NCI-H2227 (cell line): ENCODE results near the gene CAV3.

Source experiments
- DNase-seq: peaks from one replicate; lab custom pipeline; 2025; ENCODE audit not compliant: unreplicated experiment; lab: John Stamatoyannopoulos, UW

CAV3 gene

GRCh38 chr3:8734137-8734878, 706 bp downstream of the CAV3 start:
- DNase-seq = no peak

DNA sequence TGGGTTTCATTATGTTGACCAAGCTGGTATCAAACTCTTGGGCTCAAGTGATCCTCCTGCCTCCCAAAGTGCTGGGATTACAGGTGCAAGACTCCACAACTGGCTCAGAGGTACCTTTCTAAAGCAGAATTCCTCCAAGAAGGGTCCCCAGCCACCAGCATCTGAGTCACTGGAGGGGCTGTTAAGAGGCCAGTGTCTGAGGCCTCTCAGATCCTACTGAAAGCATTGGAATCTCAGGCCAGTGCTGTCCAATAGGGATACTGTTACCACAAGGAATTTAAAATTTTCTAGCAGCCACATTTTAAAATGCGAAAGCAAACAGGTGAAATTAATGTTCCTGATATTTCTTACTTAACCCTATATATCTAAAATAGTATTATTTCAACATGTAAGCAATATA, 1.3 kb downstream of the CAV3 start:
- no peak for DNase-seq

DNA sequence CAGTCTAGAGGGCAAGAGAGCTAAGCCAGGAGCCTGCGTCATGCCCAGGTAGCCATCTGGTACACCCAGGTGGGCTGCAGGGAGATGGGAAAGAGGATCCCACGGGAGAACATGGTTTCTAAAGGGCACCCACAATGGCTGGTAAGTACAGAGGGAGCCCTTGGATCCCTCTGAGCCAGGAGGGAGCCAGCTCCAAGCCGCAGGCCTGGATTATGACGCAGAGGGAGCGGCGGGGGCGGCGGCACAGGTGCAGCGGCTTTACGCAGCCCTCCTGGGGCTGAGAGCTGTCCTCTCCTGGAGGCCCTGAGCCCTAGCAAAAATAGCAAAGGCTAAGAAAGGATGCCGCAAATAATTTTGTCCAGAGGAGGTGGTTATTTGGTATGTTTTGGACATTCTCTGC, 2.8 kb downstream of the CAV3 start:
- no peak for DNase-seq

- DNase-seq = no peak
Observed at GRCh38 chr3:8737301-8737700, 3.7 kb downstream of the CAV3 start.

DNA sequence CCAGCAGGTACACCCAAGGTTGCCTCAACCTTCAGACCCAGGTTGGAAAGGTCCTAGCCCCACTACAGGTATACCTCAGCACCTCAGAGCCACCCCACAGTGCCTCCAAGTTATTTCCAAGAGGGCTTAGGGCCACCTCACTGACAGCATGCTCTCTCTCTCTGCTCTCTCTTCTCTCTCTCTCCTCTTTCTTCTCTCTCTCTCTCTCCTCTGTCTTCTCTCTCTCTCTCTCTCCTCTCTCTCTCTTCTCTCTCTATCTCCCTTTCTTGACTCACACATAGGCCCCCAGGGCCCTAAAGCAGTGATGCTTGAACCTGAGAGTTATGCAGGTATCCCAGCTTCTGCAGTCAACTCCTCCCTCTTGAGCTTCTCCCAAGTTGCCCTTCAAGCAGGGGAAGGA, 4.2 kb downstream of the CAV3 start:
- DNase-seq = no peak

DNA sequence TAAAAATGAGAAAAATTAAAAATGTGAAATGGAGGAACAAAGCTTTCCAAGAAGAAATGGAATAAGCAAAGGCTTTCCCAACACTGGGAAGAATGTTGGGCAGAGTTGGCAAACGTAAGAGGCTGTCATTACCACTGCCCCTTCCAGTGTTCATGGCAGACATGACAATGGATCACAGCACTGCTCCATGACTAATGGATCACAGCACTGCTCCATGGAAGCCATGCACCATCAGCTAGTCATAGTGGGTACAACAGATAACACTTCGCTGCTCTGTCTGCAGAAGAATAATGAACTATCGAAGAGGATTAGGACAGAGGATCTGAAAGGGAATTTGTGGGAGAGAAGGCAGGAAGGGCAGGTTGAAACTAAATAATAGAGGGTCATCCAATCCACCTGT, 5.0 kb downstream of the CAV3 start:
- no peak for DNase-seq

- no peak for DNase-seq
Observed at GRCh38 chr3:8739757-8740504, 6.3 kb downstream of the CAV3 start.

DNA sequence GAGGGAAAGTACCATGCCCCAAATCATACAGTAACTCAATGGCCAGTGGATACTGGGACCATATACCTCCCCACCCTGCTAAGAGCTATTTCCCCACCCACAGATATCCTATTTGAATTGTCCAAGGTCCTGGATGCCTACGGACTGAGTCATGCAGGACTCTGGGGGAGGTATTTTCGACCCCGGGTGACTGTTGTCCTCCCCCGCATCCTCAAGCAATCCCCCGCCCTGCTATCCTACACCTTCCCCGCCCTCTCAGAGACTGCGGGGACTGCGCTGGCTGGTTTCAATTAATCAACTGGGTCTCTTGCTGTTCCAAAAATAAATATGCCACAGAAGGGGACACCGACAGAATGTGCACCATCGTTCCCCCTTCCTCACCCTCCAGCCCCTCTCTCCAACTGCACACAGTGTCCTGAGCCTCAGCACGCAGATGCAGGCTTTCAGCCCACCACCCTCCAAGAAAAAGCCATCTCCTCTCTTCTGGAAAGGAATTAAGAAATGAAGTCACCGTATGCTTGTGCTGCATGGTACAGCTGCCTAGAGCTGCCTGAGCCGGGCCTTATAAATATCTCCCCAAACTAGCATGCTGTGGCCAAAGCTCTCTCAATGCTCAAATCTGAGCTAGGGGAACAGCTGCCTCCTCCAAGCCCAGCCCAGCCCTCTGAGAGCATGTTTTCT, 8.1 kb downstream of the CAV3 start:
- DNase-seq = no peak

DNA sequence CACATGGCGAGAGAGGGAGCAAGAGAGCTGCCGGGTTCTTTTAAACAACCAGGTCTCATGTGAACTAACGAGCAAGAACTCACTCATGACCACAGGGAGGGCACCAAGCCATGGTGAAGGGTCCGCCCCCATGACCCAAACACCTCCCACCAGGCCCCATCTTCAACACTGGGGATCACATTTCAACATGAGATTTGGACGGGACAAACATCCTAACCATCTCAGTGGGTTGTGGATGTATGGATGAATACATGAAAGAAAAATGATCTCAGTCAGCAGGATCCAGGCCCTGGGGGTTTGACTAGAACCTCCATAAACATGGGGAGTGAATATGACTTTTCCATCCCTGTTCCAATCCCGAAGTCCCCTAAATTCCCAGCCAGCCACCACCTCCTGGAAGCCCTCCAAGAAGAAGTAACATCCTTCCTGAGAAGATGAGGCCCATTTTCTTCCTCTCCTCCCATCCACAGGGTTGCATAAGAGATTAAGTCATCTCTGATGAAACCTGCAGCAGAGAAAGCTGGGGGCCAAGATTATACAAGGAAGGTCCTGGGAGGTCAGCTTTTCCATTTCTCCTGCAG, 9.5 kb downstream of the CAV3 start:
- no peak for DNase-seq

DNA sequence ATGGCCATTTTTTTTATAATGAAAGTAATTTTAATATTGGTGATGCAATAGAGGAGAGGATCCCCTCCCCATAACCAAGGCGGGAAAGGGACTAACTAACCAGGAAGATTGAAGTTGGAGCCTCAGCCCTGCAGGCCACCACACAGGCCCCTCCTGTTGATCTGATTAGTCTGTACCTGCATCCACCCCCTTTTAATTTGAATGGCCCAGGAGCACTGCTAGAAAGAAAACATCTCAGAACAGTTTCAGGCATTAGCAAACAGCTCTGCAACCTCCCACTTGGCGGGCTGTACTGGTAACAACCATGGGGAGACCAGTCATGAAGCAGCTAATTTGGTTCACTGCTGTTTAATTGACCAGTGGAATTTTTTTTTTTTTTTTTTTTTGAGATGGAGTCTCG, 10.3 kb downstream of the CAV3 start:
- no peak for DNase-seq

- no peak for DNase-seq
Observed at GRCh38 chr3:8745619-8746370, 12.2 kb downstream of the CAV3 start.

DNA sequence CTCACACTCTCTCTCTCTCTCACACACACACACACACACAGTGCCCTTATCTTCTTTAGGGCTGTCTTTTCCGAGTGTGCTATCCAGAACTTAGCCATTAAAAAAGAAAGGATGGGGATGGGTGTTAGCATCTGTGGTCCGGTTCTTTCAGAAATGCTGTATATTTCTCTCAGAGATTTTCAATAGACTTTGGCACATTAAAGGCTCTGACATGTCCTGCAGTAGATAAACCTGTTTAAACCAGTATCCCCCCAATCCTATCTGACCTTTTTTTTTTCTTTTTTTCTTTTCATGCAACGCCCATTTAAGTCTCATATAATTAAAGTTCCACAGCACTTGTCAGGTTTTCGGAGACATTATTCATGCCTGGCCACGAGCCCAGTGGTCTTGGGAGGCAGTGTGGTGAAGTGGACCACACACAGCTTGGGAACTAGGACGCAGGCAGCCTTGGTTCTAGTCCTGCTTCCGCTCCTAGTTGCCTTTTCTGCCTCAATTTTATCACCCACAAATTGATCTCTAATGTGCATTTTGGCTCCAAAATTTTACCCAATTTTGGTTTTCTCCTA, 13.3 kb downstream of the CAV3 start:
- no peak for DNase-seq

DNA sequence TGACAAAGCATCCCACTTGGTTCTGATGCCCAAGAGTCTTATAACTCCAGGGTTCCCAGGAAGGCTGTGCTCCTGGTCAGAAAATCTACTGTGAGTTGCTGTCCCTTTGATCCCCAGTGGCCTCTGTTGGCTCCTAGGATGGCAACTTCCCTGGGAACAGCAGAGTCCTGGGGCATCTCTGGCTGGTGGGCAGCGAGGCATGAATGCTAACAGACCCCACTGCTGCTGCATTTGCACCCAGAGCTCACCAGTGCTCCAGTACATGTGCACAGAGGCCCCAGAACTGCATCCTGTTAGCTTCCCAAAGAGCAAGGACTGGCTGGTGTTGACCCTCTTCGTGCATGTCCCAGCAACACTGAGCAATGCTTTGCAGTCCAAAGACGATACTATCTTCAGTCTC, 15.7 kb downstream of the CAV3 start:
- DNase-seq = no peak

DNA sequence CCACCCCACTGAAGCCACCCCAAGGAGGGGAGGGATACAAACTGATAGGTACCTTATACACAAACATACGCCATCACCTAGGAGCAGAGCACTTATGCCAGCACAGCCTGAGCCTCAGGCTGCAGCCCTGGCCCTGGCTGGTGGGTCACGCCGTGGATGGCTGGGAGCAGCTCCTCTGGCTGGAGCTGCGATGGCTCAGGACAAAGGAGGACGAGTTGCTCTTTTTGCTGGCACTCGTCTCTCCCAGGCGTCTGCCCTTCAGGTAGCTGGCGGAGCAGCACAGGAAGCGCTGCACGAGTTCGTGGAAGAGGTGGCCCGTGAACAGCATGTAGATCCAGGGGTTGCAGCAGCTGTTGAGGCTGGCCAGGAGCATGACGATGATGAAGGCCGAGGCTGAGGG, 19.2 kb downstream of the CAV3 start:
- no peak for DNase-seq

DNA sequence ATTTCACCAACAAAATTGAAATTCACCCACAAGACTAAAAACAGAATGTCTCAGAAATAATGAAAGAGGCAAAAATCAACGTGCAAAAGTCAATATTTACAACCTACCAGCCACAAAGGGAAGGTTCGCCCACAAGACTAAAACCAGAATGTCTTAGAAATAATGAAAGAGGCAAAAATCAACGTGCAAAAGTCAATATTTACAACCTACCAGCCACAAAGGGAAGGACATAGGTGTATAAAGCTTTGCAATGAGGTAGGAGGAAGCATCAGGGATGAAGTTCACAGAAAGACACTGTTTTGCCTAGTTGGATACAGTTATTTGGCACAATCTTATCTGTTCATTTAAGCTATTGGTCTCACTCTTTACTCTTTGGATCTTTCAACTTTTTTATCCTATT, 21.5 kb downstream of the CAV3 start:
- no peak for DNase-seq

DNA sequence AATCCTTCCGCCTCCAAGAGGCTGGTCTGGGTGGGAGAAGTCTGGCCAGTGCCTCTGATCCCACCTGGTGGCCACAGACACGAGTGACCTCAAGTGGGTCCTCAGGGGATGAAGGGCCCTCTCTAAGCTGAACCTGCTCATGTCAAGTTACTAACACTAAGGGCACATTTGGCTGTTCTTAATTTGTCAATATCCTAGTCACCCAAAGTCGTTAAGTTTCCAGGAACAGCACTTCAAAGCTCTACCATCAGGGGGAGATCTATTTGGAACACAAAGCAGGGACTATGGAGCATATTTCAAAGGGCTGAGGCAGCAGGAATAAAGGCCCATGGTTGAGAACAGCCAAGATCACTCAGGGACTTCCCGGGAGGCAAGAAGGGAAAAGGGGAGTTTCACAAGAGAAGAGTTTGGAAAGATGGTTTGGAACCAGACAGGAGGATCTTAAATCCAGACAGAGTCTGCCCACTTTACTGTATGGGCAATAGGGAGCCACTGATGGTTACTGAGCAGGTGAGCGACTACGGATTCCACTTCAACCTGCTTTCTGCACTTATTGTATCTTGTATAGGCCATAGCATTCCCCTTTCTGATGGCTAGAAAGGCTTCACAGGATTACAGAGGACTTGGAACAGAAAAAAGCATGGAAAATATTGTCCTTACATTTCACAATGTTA, 22.1 kb downstream of the CAV3 start:
- DNase-seq = no peak

DNA sequence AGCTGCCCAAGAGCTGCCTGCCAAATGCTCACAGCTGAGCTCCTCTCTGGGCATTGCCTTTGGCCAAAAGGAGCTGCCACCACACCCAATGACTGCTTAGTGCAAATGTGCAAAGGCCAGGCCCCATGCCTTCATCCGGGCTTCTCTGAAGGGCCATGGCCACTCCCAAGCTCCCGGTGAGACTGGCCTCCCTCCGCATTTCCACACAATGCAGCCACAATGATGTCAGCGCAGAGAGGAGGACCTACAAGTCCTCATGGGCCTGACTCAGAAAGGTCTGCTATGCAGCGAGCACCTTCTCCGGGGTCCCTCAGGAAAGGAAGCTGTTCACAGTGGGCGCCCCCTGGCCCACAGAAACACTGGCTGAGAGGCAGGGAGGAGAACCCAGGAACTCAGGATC, 23.1 kb downstream of the CAV3 start:
- DNase-seq = no peak

DNA sequence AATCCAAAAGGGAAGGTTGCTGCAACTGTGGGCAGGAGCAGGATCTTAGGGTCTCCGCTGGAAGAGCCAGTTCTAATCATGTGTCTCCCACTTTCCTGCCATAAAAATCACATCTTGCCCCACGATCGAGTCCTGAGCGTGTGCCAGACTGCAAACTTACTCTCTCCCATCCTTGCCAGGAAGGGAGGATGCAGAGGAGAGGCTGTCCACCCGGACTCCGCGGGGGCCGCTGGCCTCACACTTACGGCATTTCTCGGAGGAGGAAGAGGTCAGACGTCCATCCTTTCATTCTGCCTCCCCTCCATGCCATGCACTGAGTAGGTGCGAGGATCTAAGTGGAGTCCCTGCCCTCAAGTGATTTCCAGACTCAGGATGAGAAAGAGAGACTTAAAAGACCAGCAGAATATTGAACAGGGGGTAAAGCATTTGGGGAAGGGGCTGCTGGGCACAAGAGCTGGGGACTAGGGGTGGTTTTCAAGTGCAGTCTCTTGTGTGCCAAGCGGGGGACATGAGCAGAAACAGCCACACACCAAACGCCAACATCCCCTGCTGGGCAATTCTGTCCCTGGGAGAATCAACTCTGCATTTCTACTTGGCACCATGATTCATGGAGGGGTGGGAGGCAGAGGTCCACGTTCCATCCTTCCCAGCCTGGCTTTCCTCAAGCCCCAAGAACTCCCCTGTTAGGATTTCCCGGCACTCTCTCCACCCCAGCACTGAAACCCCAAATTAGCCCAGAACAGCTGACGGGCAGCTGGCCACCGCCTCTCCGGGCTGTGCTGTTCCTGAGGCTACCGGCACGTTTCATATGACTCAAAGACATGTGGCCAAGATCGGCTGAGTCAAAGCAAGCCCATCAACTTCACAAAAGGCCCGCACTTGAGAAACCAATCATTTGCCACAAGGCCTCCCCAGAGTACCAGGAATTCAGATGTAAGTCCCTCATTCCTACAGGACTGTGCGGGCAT, 24.2 kb downstream of the CAV3 start:
- no peak for DNase-seq

- no peak for DNase-seq
Observed at GRCh38 chr3:8759038-8759707, 25.6 kb downstream of the CAV3 start.
